GM12878 (cell line): Measurements from ENCODE around the gene AKT3.
"Not testable (repeated sequence)": the region's sequence is repeated elsewhere in the genome, so short reads cannot be mapped to it uniquely, and the experiment has no call there.

ENCODE experiments used
- CTCF ChIP-seq, 3 experiments: IDR thresholded peaks in 2 of 3; conservative IDR thresholded peaks in 1 of 3; 2 replicates each; pipeline ENCODE4 v1.5.1; 2011; ENCODE audit warnings: low read depth in 3 of 3, low read length in 3 of 3, mild to moderate bottlenecking in 3 of 3, control low read depth in 2 of 3, moderate library complexity in 2 of 3, inconsistent platforms in 1 of 3, mixed read lengths in 1 of 3; ENCODE audit not compliant: control insufficient read depth in 2 of 3, insufficient read depth in 1 of 3; ENCODE audit errors: extremely low read depth in 1 of 3
- NFIC ChIP-seq: IDR thresholded peaks from 2 replicates; pipeline ENCODE4 v1.6.1; 2012; ENCODE audit warnings: low read depth, mild to moderate bottlenecking, inconsistent platforms, low read length, moderate library complexity
- POLR2A ChIP-seq: IDR thresholded peaks from 2 replicates; pipeline ENCODE4 v1.6.1; 2011; ENCODE audit warnings: low read depth, mild to moderate bottlenecking, low read length
- POLR2AphosphoS5 ChIP-seq: IDR thresholded peaks from 2 replicates; pipeline ENCODE4 v1.6.1; 2011; ENCODE audit warnings: mild to moderate bottlenecking, low read length, inconsistent platforms
- REST ChIP-seq: IDR thresholded peaks from 2 replicates; pipeline ENCODE4 v1.6.1; 2012; ENCODE audit warnings: mild to moderate bottlenecking, low read depth, low read length
- SUPT20H ChIP-seq: IDR thresholded peaks from 2 replicates; pipeline ENCODE4 v1.6.1; 2011; ENCODE audit warnings: low read depth, mild to moderate bottlenecking, low read length, moderate library complexity, borderline replicate concordance; ENCODE audit not compliant: control insufficient read depth
- TAF1 ChIP-seq: IDR thresholded peaks from 2 replicates; pipeline ENCODE4 v1.6.1; 2011; ENCODE audit warnings: mild to moderate bottlenecking, low read depth, low read length, borderline replicate concordance
- TCF7 ChIP-seq: IDR thresholded peaks from 2 replicates; pipeline ENCODE4 v1.6.1; 2014; ENCODE audit warnings: antibody characterized with exemption, borderline replicate concordance

GRCh38 chr1:243589286-243589685, 260.8 kb downstream of the AKT3 start:
- peak; percentile 88 for TF ChIP-seq NFIC
- not testable (repeated sequence) for TF ChIP-seq POLR2A; TAF1; POLR2AphosphoS5; CTCF (IDR thresholded peaks at IDR 0.05 in 2 of 3, conservative IDR thresholded peaks at IDR 0.05 in 1 of 3; ENCODE audit: control insufficient read depth in 2 of 3, extremely low read depth in 1 of 3, insufficient read depth in 1 of 3, low read depth in 3 of 3, low read length in 3 of 3); SUPT20H; TCF7; REST
